Right atrium auricular region (tissue), 2 donors: ENCODE measurements around the gene TRPM2. TPM values are rescaled to one million over a fixed set of nuclear protein-coding genes. Genes with fewer than 3 reads are reported as not detected.

Experiments
- DNase-seq: peaks from one replicate; pipeline ENCODE4 v3.0.0-alpha.2; 2019; ENCODE audit warnings: low spot score
- H3K27ac ChIP-seq, 2 donors: fragments of 200-600 bp; sonication (generic); 1 replicate in 1 of 2; 2 replicates in 1 of 2; pipeline ENCODE4 v1.5.1; 2016 to 2019
- H3K27me3 ChIP-seq, 2 donors: fragments of 200-600 bp; sonication (generic); one replicate each; pipeline versions ENCODE4 v1.5.1 to v1.6.0; 2017 to 2019
- H3K36me3 ChIP-seq: fragments of 200-600 bp; sonication (generic); one replicate; pipeline ENCODE4 v1.5.1; 2016
- H3K4me1 ChIP-seq, 2 donors: fragments of 200-600 bp; sonication (generic); one replicate each; pipeline versions ENCODE4 v1.5.1 to v1.6.0; 2017 to 2019
- H3K4me3 ChIP-seq, 2 donors: fragments of 200-600 bp; sonication (generic); 1 replicate in 1 of 2; 2 replicates in 1 of 2; pipeline ENCODE4 v1.5.1; 2017 to 2019; ENCODE audit warnings: mild to moderate bottlenecking in 1 of 2, moderate library complexity in 1 of 2
- H3K9me3 ChIP-seq, 2 donors: fragments of 200-600 bp; sonication (generic); one replicate each; pipeline ENCODE4 v1.5.1; 2019
- CTCF ChIP-seq, 2 donors: fragments of 200-600 bp; sonication (generic); IDR thresholded peaks; one replicate each; pipeline ENCODE4 v1.5.1; 2019; ENCODE audit warnings: antibody characterized with exemption in 2 of 2
- total RNA-seq, 2 donors: library from RNA; depleted of rRNA; stranded (reverse); fragments of >200 nt; gene quantifications; one replicate each; pipeline ENCODE4 v1.1.0, GENCODE V29; 2016

The TRPM2 gene
- total RNA-seq, 2 donors from 2014 or later, result 0.75 to 0.89 TPM

- Histone ChIP-seq H3K27ac (no peak overlapping the region), H3K27me3 (no peaks in the 10 kb centered on the region), H3K4me3 (no peak overlapping the region), H3K4me1 (no peaks in the 10 kb centered on the region), H3K36me3 (peaks cover 36% of the 10 kb centered on the region), H3K9me3 (no peaks in the 10 kb centered on the region)
- DNase-seq, result no peak
- TF ChIP-seq CTCF (IDR thresholded peaks at IDR 0.05), result no peak
Observed at GRCh38 chr21:44330698-44331097, 22.7 kb upstream of the TRPM2 start.

GRCh38 chr21:44331209-44331608 is 22.2 kb upstream of the TRPM2 start:
- no peaks in the 10 kb centered on the region for H3K9me3 ChIP-seq

GRCh38 chr21:44331650-44332307 is 21.6 kb upstream of the TRPM2 start:
- H3K4me1 ChIP-seq, result no peaks in the 10 kb centered on the region
- H3K27me3 ChIP-seq, result no peaks in the 10 kb centered on the region
- no peak for TF ChIP-seq CTCF (IDR thresholded peaks at IDR 0.05)
- H3K4me3 ChIP-seq, result no peak overlapping the region
- H3K9me3 ChIP-seq, result no peaks in the 10 kb centered on the region
- H3K27ac ChIP-seq, result no peak overlapping the region
- no peak for DNase-seq
- H3K36me3 ChIP-seq, result peaks cover 30% of the 10 kb centered on the region

More at GRCh38 chr21:44331209-44331608, 22.2 kb upstream of the TRPM2 start:
- no peak for DNase-seq
- H3K4me3 ChIP-seq, result no peak overlapping the region
- peaks cover 34% of the 10 kb centered on the region for H3K36me3 ChIP-seq
- no peaks in the 10 kb centered on the region for H3K27me3 ChIP-seq
- no peaks in the 10 kb centered on the region for H3K4me1 ChIP-seq
- TF ChIP-seq CTCF (IDR thresholded peaks at IDR 0.05), result no peak
- no peak overlapping the region for H3K27ac ChIP-seq

- Histone ChIP-seq H3K27ac (no peak overlapping the region), H3K36me3 (peaks cover 24% of the 10 kb centered on the region), H3K4me3 (no peak overlapping the region), H3K27me3 (no peaks in the 10 kb centered on the region), H3K9me3 (no peaks in the 10 kb centered on the region), H3K4me1 (peaks cover 0 to under 1% of the 10 kb centered on the region in 2 donors)
- TF ChIP-seq CTCF (IDR thresholded peaks at IDR 0.05), result no peak
- DNase-seq, result no peak
Observed at GRCh38 chr21:44332383-44332782, 21.0 kb upstream of the TRPM2 start.

- Histone ChIP-seq H3K27ac (no peak overlapping the region), H3K36me3 (peaks cover 23% of the 10 kb centered on the region), H3K9me3 (no peaks in the 10 kb centered on the region), H3K4me1 (peaks cover 0 to 6% of the 10 kb centered on the region in 2 donors), H3K27me3 (no peaks in the 10 kb centered on the region), H3K4me3 (no peak overlapping the region)
- no peak for TF ChIP-seq CTCF (IDR thresholded peaks at IDR 0.05)
- no peak for DNase-seq
Observed at GRCh38 chr21:44332965-44333364, 20.5 kb upstream of the TRPM2 start.
